Liver (tissue), 9 donors: ENCODE data around the gene MASP2. TPM values are rescaled to one million over a fixed set of nuclear protein-coding genes. Genes with fewer than 3 reads are reported as not detected.

Source experiments
- DNase-seq: peaks from one replicate; pipeline ENCODE4 v3.0.0-alpha.2; 2017; ENCODE audit warnings: low spot score
- H3K27ac ChIP-seq, 2 donors: one replicate each; pipeline ENCODE4 v1.7.0; 2013; ENCODE audit warnings: inconsistent platforms in 2 of 2, low read length in 2 of 2, control low read depth in 1 of 2, low read depth in 1 of 2, mild to moderate bottlenecking in 1 of 2
- H3K27me3 ChIP-seq, 4 donors: one replicate each; pipeline versions ENCODE4 v1.6.1 to v1.7.0; 2013; ENCODE audit warnings: low read length in 3 of 4, inconsistent platforms in 1 of 4, mild to moderate bottlenecking in 1 of 4, moderate library complexity in 1 of 4; ENCODE audit not compliant: control insufficient read depth in 4 of 4, insufficient read depth in 4 of 4
- H3K36me3 ChIP-seq, 4 donors: one replicate each; pipeline versions ENCODE4 v1.6.1 to v1.7.0; 2013; ENCODE audit warnings: low read length in 3 of 4, mild to moderate bottlenecking in 3 of 4, low read depth in 1 of 4, moderate library complexity in 1 of 4; ENCODE audit not compliant: control insufficient read depth in 4 of 4, insufficient read depth in 3 of 4
- H3K4me1 ChIP-seq, 4 donors: one replicate each; pipeline versions ENCODE4 v1.6.1 to v1.7.0; 2013; ENCODE audit warnings: low read length in 3 of 4, mild to moderate bottlenecking in 3 of 4, moderate library complexity in 1 of 4; ENCODE audit not compliant: control insufficient read depth in 4 of 4, insufficient read depth in 4 of 4
- H3K4me3 ChIP-seq, 3 donors: one replicate each; pipeline versions ENCODE4 v1.6.1 to v1.7.0; 2013; ENCODE audit warnings: low read length in 3 of 3, control low read depth in 1 of 3, low read depth in 1 of 3, mild to moderate bottlenecking in 1 of 3
- H3K9ac ChIP-seq, 2 donors: one replicate each; pipeline ENCODE4 v1.7.0; 2013; ENCODE audit warnings: low read length in 2 of 2, mild to moderate bottlenecking in 2 of 2, moderate library complexity in 2 of 2, control low read depth in 1 of 2, low read depth in 1 of 2
- H3K9me3 ChIP-seq, 4 donors: one replicate each; pipeline versions ENCODE4 v1.6.1 to v1.7.0; 2013; ENCODE audit warnings: low read length in 3 of 4; ENCODE audit not compliant: control insufficient read depth in 4 of 4
- ATF3 ChIP-seq: IDR thresholded peaks from 2 replicates; pipeline ENCODE4 v1.6.1; 2016; ENCODE audit warnings: antibody characterized with exemption
- EGR1 ChIP-seq, 2 donors: IDR thresholded peaks; 2 replicates each; pipeline ENCODE4 v1.6.1; 2016 to 2018; ENCODE audit warnings: antibody characterized with exemption in 2 of 2, low read depth in 2 of 2
- FOXA1 ChIP-seq: IDR thresholded peaks from 2 replicates; pipeline ENCODE4 v1.6.1; 2016; ENCODE audit warnings: antibody characterized with exemption
- GABPA ChIP-seq, 2 donors: IDR thresholded peaks in 1 of 2; conservative IDR thresholded peaks in 1 of 2; 2 replicates each; pipeline ENCODE4 v1.6.1; 2016; ENCODE audit warnings: antibody characterized with exemption in 2 of 2, mild to moderate bottlenecking in 1 of 2, moderate library complexity in 1 of 2
- HNF4A ChIP-seq, 2 donors: conservative IDR thresholded peaks; 2 replicates each; pipeline ENCODE4 v1.6.1; 2016; ENCODE audit warnings: antibody characterized with exemption in 2 of 2, mild to moderate bottlenecking in 2 of 2
- HNF4G ChIP-seq: IDR thresholded peaks from 2 replicates; pipeline ENCODE4 v1.6.1; 2016; ENCODE audit warnings: antibody characterized with exemption
- JUND ChIP-seq, 2 donors: IDR thresholded peaks; 2 replicates each; pipeline ENCODE4 v1.6.1; 2016; ENCODE audit warnings: antibody characterized with exemption in 2 of 2
- MAX ChIP-seq: IDR thresholded peaks from 2 replicates; pipeline ENCODE4 v1.6.1; 2016; ENCODE audit warnings: antibody characterized with exemption
- NR2F2 ChIP-seq: IDR thresholded peaks from 2 replicates; pipeline ENCODE4 v1.6.1; 2016; ENCODE audit warnings: antibody characterized with exemption
- RAD21 ChIP-seq, 2 donors: IDR thresholded peaks; 2 replicates each; pipeline ENCODE4 v1.6.1; 2016; ENCODE audit warnings: antibody characterized with exemption in 2 of 2, mild to moderate bottlenecking in 2 of 2
- REST ChIP-seq: IDR thresholded peaks from 2 replicates; pipeline ENCODE4 v1.6.1; 2016; ENCODE audit warnings: antibody characterized with exemption, mild to moderate bottlenecking
- RXRA ChIP-seq, 2 donors: IDR thresholded peaks; 2 replicates each; pipeline ENCODE4 v1.6.1; 2017 to 2018; ENCODE audit warnings: antibody characterized with exemption in 2 of 2, mild to moderate bottlenecking in 1 of 2
- SP1 ChIP-seq: IDR thresholded peaks from 2 replicates; pipeline ENCODE4 v1.6.1; 2018; ENCODE audit warnings: antibody characterized with exemption, mild to moderate bottlenecking
- TAF1 ChIP-seq: conservative IDR thresholded peaks from 2 replicates; pipeline ENCODE4 v1.6.1; 2016; ENCODE audit warnings: antibody characterized with exemption, mild to moderate bottlenecking
- YY1 ChIP-seq: IDR thresholded peaks from 2 replicates; pipeline ENCODE4 v1.6.1; 2016; ENCODE audit warnings: antibody characterized with exemption, mild to moderate bottlenecking
- WGBS: extraction: QIAGEN DNeasy Blood & Tissue Kit; methylation state at CpG from one replicate; pipeline ENCODE4 v1.1.7; 2013; 5-methylcytosine and 5-hydroxymethylcytosine counted together
- polyA plus RNA-seq, 2 donors: library from polyadenylated mRNA; stranded (reverse) in 1 of 2; unstranded in 1 of 2; fragments of 200-250 nt in 1 of 2; fragments of >200 nt in 1 of 2; fragmentation: Nextera tagmentation in 1 of 2; extraction: Ambion mirVana in 1 of 2; gene quantifications; one replicate each; pipeline versions ENCODE4 v1.2.1 to v1.2.3, GENCODE V29; 2013 to 2015
- total RNA-seq, 2 donors: library from RNA; depleted of rRNA; stranded (reverse); fragments of >200 nt; gene quantifications; one replicate each; pipeline ENCODE4 v1.2.3, GENCODE V29; 2014
- donor health status: healthy.
- donor health status: healthy.
- donor health status: healthy.
- donor health status: healthy.
- donor health status: healthy.

Gene MASP2
- total and polyA plus RNA-seq, 4 donors: 30.0 to 530 (median 213) TPM

- TF ChIP-seq REST: no peak
- TF ChIP-seq GABPA (IDR thresholded peaks at IDR 0.05 in 1 of 2, conservative IDR thresholded peaks at IDR 0.05 in 1 of 2): no peak
- no peak for TF ChIP-seq SP1
- TF ChIP-seq RXRA (IDR thresholded peaks at IDR 0.05): no peak
- no peak for TF ChIP-seq FOXA1
- TF ChIP-seq JUND (IDR thresholded peaks at IDR 0.05): no peak
Observed at GRCh38 chr1:10986525-10986890, 60.5 kb downstream of the MASP2 start (continued).

- H3K4me3 ChIP-seq: no peak overlapping the region
- TF ChIP-seq SP1: no peak
- TF ChIP-seq ATF3: no peak
- TF ChIP-seq REST: no peak
- no peak for TF ChIP-seq FOXA1
- TF ChIP-seq MAX: no peak
- TF ChIP-seq HNF4A (conservative IDR thresholded peaks at IDR 0.05): peak in 1 of 2 donors; percentile 11
- no peak overlapping the region for H3K9ac ChIP-seq
- H3K4me1 ChIP-seq: peaks cover 4 to 11% (median 9%) of the 10 kb centered on the region in 4 donors
- H3K27ac ChIP-seq: no peak overlapping the region
- no peaks in the 10 kb centered on the region for H3K27me3 ChIP-seq
- DNase-seq: no peak
- whole genome bisulfite sequencing: 68% methylated on average over 9 of the region's 9 CpGs
- H3K36me3 ChIP-seq: no peaks in the 10 kb centered on the region
- no peaks in the 10 kb centered on the region for H3K9me3 ChIP-seq
Observed at GRCh38 chr1:10980841-10981727, 66.0 kb downstream of the MASP2 start.

GRCh38 chr1:10980094-10980577 is 66.9 kb downstream of the MASP2 start:
- peaks cover 4 to 11% (median 9%) of the 10 kb centered on the region in 4 donors for H3K4me1 ChIP-seq
- H3K9ac ChIP-seq: no peak overlapping the region
- peak overlapping the region in 1 of 3 donors; percentile 2 for H3K4me3 ChIP-seq
- no peak overlapping the region for H3K27ac ChIP-seq
- no peaks in the 10 kb centered on the region for H3K36me3 ChIP-seq
- H3K27me3 ChIP-seq: no peaks in the 10 kb centered on the region
- no peaks in the 10 kb centered on the region for H3K9me3 ChIP-seq
- DNase-seq: peak; percentile 45
- 19% methylated on average over 15 of the region's 15 CpGs for WGBS
- TF ChIP-seq GABPA (IDR thresholded peaks at IDR 0.05 in 1 of 2, conservative IDR thresholded peaks at IDR 0.05 in 1 of 2) (peak in 1 of 2 donors; percentile 17), HNF4G (peak; percentile 19), REST (peak; percentile 81), RXRA (IDR thresholded peaks at IDR 0.05) (peak; percentile 45 to 53), HNF4A (conservative IDR thresholded peaks at IDR 0.05) (peak; percentile 68 to 75), ATF3 (no peak), SP1 (peak; percentile 82), NR2F2 (peak; percentile 18), JUND (IDR thresholded peaks at IDR 0.05) (peak in 1 of 2 donors; percentile 21), TAF1 (peak; percentile 87), EGR1 (IDR thresholded peaks at IDR 0.05; ENCODE audit: low read depth in 2 of 2) (no peak), RAD21 (IDR thresholded peaks at IDR 0.05) (peak; percentile 54 to 55), YY1 (peak; percentile 88)
